Endothelial cell of umbilical vein (primary cell): ENCODE results near the gene RTCA. TPM values are rescaled to one million over a fixed set of nuclear protein-coding genes. Genes with fewer than 3 reads are reported as not detected.
"Not testable (repeated sequence)": the region's sequence is repeated elsewhere in the genome, so short reads cannot be mapped to it uniquely, and the experiment has no call there.

Experiments used
- BruUV-seq: library from RNA; stranded (reverse); fragments of 400-500 nt; replicated peaks from 2 replicates; lab custom pipeline; 2021; lab: Mats Ljungman, UMichigan
- CTCF ChIA-PET: fragments of 300-600, 350-600 bp; sonication (Branson Sonifier 250); formaldehyde crosslinking; loops from one replicate; lab custom pipeline; 2021; ENCODE audit warnings: antibody characterized with exemption, inconsistent platforms; lab: Charles Lee
- POLR2A ChIA-PET: fragments of 300-600, 350-600 bp; sonication (Branson Sonifier 250); formaldehyde crosslinking; loops from one replicate; lab custom pipeline; 2021; ENCODE audit warnings: antibody characterized with exemption, inconsistent platforms; lab: Charles Lee
- DNase-seq: peaks from one replicate; pipeline ENCODE4 v3.0.0-alpha.2; 2011; ENCODE audit warnings: low read depth, low spot score
- FAIRE-seq: peaks from 2 replicates; lab custom pipeline; 2011; peaks lifted over from hg19 to GRCh38; lab: Jason Lieb, UNC
- H2AFZ ChIP-seq: 2 replicates; pipeline ENCODE4 v1.6.0; 2012; ENCODE audit warnings: low read depth, low read length, control low read depth, inconsistent platforms
- H3K27ac ChIP-seq: 2 replicates; pipeline ENCODE4 v1.5.1; 2011; ENCODE audit warnings: low read depth, mild to moderate bottlenecking, control low read depth, low read length, moderate library complexity; ENCODE audit not compliant: insufficient read depth
- H3K27me3 ChIP-seq, 2 experiments: 2 replicates each; pipeline versions ENCODE4 v1.6.0 to v1.6.1; 2011; ENCODE audit warnings: low read length in 2 of 2, mixed read lengths in 1 of 2; ENCODE audit not compliant: control insufficient read depth in 2 of 2, insufficient read depth in 2 of 2
- H3K36me3 ChIP-seq, 2 experiments: 2 replicates in 1 of 2; 3 replicates in 1 of 2; pipeline ENCODE4 v1.5.1; 2011; ENCODE audit warnings: low read length in 2 of 2, mild to moderate bottlenecking in 1 of 2, moderate library complexity in 1 of 2; ENCODE audit not compliant: control insufficient read depth in 2 of 2, insufficient read depth in 2 of 2; ENCODE audit errors: extremely low read depth in 1 of 2
- H3K4me1 ChIP-seq: 3 replicates; pipeline ENCODE4 v1.5.1; 2011; ENCODE audit warnings: mild to moderate bottlenecking, low read length; ENCODE audit not compliant: control insufficient read depth, insufficient read depth; ENCODE audit errors: extremely low read depth
- H3K4me2 ChIP-seq: 2 replicates; pipeline ENCODE4 v1.6.1; 2011; ENCODE audit warnings: low read length, control low read depth, mixed read lengths; ENCODE audit not compliant: insufficient read depth
- H3K4me3 ChIP-seq, 3 experiments: fragments of 200-600 bp in 1 of 3; sonication (generic), shearing (Covaris generic) in 1 of 3; replicated peaks in 1 of 3; 2 replicates each; pipeline ENCODE4 v1.5.1; 2011 to 2016; ENCODE audit warnings: control low read depth in 3 of 3, low read length in 3 of 3, mild to moderate bottlenecking in 2 of 3, inconsistent platforms in 1 of 3, low read depth in 1 of 3, moderate library complexity in 1 of 3; ENCODE audit not compliant: insufficient read depth in 1 of 3
- H3K79me2 ChIP-seq: 2 replicates; pipeline ENCODE4 v1.6.0; 2012; ENCODE audit warnings: low read length, inconsistent platforms; ENCODE audit not compliant: control insufficient read depth, insufficient read depth
- H3K9ac ChIP-seq: replicated peaks from 2 replicates; pipeline ENCODE3; 2011; ENCODE audit warnings: low read length, control low read depth; ENCODE audit not compliant: insufficient read depth; ENCODE audit errors: extremely low read depth
- H3K9me1 ChIP-seq: replicated peaks from 3 replicates; pipeline ENCODE4 v1.6.0; 2011; ENCODE audit warnings: mild to moderate bottlenecking, low read length; ENCODE audit not compliant: control insufficient read depth, insufficient read depth; ENCODE audit errors: extremely low read depth
- H3K9me3 ChIP-seq: replicated peaks from 2 replicates; pipeline ENCODE4 v1.5.1; 2012; ENCODE audit warnings: low read length, inconsistent platforms; ENCODE audit not compliant: control insufficient read depth, insufficient read depth
- H4K20me1 ChIP-seq: replicated peaks from 2 replicates; pipeline ENCODE3; 2011; ENCODE audit warnings: mild to moderate bottlenecking, low read length; ENCODE audit not compliant: control insufficient read depth, insufficient read depth; ENCODE audit errors: extremely low read depth
- CTCF ChIP-seq, 2 donors: IDR thresholded peaks; 1 replicate in 1 of 2; 2 replicates in 1 of 2; pipeline ENCODE4 v1.5.1; 2011; ENCODE audit warnings: low read length in 2 of 2, mild to moderate bottlenecking in 2 of 2, moderate library complexity in 2 of 2, control low read depth in 1 of 2, inconsistent platforms in 1 of 2, low read depth in 1 of 2; ENCODE audit not compliant: insufficient read depth in 1 of 2; ENCODE audit errors: extremely low read depth in 1 of 2
- EZH2 ChIP-seq: IDR thresholded peaks from 2 replicates; pipeline ENCODE4 v1.6.1; 2012; ENCODE audit warnings: borderline replicate concordance, low read depth, mild to moderate bottlenecking, moderate library complexity, low read length, inconsistent platforms; ENCODE audit not compliant: severe bottlenecking
- FOS ChIP-seq: IDR thresholded peaks from 2 replicates; pipeline ENCODE4 v1.6.1; 2011; ENCODE audit warnings: mild to moderate bottlenecking, low read length, moderate library complexity, borderline replicate concordance; ENCODE audit not compliant: insufficient read depth
- GATA2 ChIP-seq: IDR thresholded peaks from 2 replicates; pipeline ENCODE4 v1.7.0; 2011; ENCODE audit warnings: low read depth, mild to moderate bottlenecking, moderate library complexity, mixed read lengths, low read length; ENCODE audit not compliant: insufficient read length, insufficient read depth
- JUN ChIP-seq: IDR thresholded peaks from 2 replicates; pipeline ENCODE4 v1.6.1; 2011; ENCODE audit warnings: borderline replicate concordance, low read depth; ENCODE audit not compliant: insufficient read length, insufficient read depth
- MAX ChIP-seq: IDR thresholded peaks from 2 replicates; pipeline ENCODE4 v1.6.1; 2011; ENCODE audit not compliant: insufficient read depth, insufficient read length
- MYC ChIP-seq: IDR thresholded peaks from one replicate; pipeline ENCODE4 v1.6.1; 2011; ENCODE audit warnings: mild to moderate bottlenecking, low read depth, low read length
- POLR2A ChIP-seq: IDR thresholded peaks from 2 replicates; pipeline ENCODE4 v1.6.1; 2012; ENCODE audit warnings: low read depth, mild to moderate bottlenecking, control low read depth, low read length
- POLR2AphosphoS5 ChIP-seq: IDR thresholded peaks from 2 replicates; pipeline ENCODE4 v1.6.1; 2012; ENCODE audit warnings: low read depth, mild to moderate bottlenecking, control low read depth, low read length, moderate library complexity; ENCODE audit not compliant: insufficient read depth
- dilution Hi-C: fragments of 300-500 bp; cut with MboI; formaldehyde crosslinking; loops from one replicate; pipeline ENCODE4 v1.15.0; 2019; ENCODE audit warnings: low sequenced_read_pairs; ENCODE audit not compliant: extremely low pct_ligation_motif_present
- intact Hi-C: fragments of 100-400 bp; cut with micrococcal nuclease; formaldehyde crosslinking; loops from one replicate; pipeline ENCODE4 v1.10.0; 2022
- polyA plus RNA-seq, 4 experiments: library from polyadenylated mRNA; depleted of rRNA in 3 of 4; stranded (reverse) in 3 of 4; unstranded in 1 of 4; fragments of >200 nt; gene quantifications; 2 replicates each; pipeline versions ENCODE4 v1.2.1 to v1.2.3, GENCODE V29; 2011 to 2012; ENCODE audit warnings: missing spikeins in 1 of 4
- total RNA-seq: library from RNA; stranded (reverse); gene quantifications from 2 replicates; pipeline ENCODE4 v1.2.3, GENCODE V29; 2021

The RTCA gene
- total and polyA plus RNA-seq, 2 donors (not counting 3 experiments of a cell fraction or from before 2014, with no cell fraction given) = 20.3 to 46.6 TPM

GRCh38 chr1:100296140-100296539 is 30.1 kb downstream of the RTCA start:
- BruUV-seq = no TSS peak
- no peaks in the 10 kb centered on the region for H4K20me1 ChIP-seq
- no peak overlapping the region for H3K27ac ChIP-seq
- H2AFZ ChIP-seq = no peak overlapping the region
- H3K9ac ChIP-seq = no peak overlapping the region
- FAIRE-seq (no peak), DNase-seq (no peak)
- no peak overlapping the region for H3K4me3 ChIP-seq
- H3K9me3 ChIP-seq = no peaks in the 10 kb centered on the region
- dilution Hi-C loops = no loop called here
- no peak overlapping the region for H3K4me2 ChIP-seq
- CTCF ChIA-PET = interaction anchor here (1.1 kb wide), 1 partner anchor 11 kb away, joined by 4 read pairs; no protein-coding TSS in a partner anchor
- no peaks in the 10 kb centered on the region for H3K27me3 ChIP-seq
- H3K36me3 ChIP-seq = peaks cover 0 to 5% of the 10 kb centered on the region in 2 experiments
- TF ChIP-seq GATA2 = no peak
- TF ChIP-seq JUN = no peak
- no peak for TF ChIP-seq EZH2
- no peak for TF ChIP-seq MAX
- TF ChIP-seq POLR2A = no peak
- no peak for TF ChIP-seq POLR2AphosphoS5
- no peak for TF ChIP-seq FOS
- no peak for TF ChIP-seq MYC
- no peak for TF ChIP-seq CTCF (IDR thresholded peaks at IDR 0.05; ENCODE audit: extremely low read depth in 1 of 2, insufficient read depth in 1 of 2, low read depth in 1 of 2, low read length in 2 of 2)
- no peaks in the 10 kb centered on the region for H3K9me1 ChIP-seq
- POLR2A ChIA-PET = no interaction called here
- no peaks in the 10 kb centered on the region for H3K79me2 ChIP-seq
- intact Hi-C loops = loop anchor here (10.0 kb wide), 1 partner anchor 569 kb away; no protein-coding TSS in a partner anchor
- H3K4me1 ChIP-seq = peaks cover 26% of the 10 kb centered on the region

GRCh38 chr1:100296997-100297396 is 31.0 kb downstream of the RTCA start:
- H3K27ac ChIP-seq, H3K36me3 ChIP-seq, FAIRE-seq, H4K20me1 ChIP-seq, DNase-seq, H3K4me2 ChIP-seq, H3K9me3 ChIP-seq, H3K79me2 ChIP-seq, H3K4me3 ChIP-seq, H3K9ac ChIP-seq, POLR2A ChIA-PET, H2AFZ ChIP-seq, H3K9me1 ChIP-seq, BruUV-seq, H3K27me3 ChIP-seq, dilution Hi-C loops: not testable (repeated sequence)
- CTCF ChIA-PET = interaction anchor here (1.1 kb wide), 1 partner anchor 11 kb away, joined by 4 read pairs; no protein-coding TSS in a partner anchor
- peaks cover 18% of the 10 kb centered on the region for H3K4me1 ChIP-seq
- intact Hi-C loops = loop anchor here (10.0 kb wide), 1 partner anchor 568 kb away; no protein-coding TSS in a partner anchor
